ENCODE data around the gene GIGYF2. TPM values are rescaled to one million over a fixed set of nuclear protein-coding genes. Genes with fewer than 3 reads are reported as not detected.
A peak's percentile ranks its signal among the peaks of the same experiment; 100 is the strongest.

The GIGYF2 gene
- total and polyA plus RNA-seq, 4 experiments from 2014 or later: 6.7 to 89.6 (median 59.0) TPM

DNA sequence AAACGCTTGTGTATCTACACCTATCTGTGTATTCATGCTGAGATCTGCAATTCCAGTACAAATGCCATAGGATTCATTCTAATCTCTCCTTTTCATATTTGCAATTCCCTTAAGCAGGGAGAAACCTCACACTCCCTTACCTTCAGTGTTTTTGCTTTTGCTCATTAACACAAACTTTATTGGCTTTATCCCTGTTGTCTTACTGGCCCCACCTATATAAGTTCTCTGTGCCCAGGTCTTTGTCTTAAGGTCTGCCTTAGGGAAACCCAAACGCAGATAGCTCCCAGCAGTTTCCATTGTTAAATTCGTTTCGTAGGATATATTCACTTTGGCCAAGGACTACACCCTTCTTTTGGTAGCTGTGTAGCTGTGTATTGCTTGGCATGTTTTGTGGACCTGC lies 169.0 kb downstream of the GIGYF2 start:
- Mint-ChIP-seq H3K27me3 (no peaks in the 10 kb centered on the region), H3K9me3 (no peaks in the 10 kb centered on the region), H3K27ac (no peak overlapping the region), H3K4me3 (no peak overlapping the region), H3K36me3 (peaks cover 4 to 6% of the 10 kb centered on the region in 2 donors), H3K4me1 (peaks cover 0 to 3% (median 0%) of the 10 kb centered on the region in 4 donors)
- no peak for DNase-seq
- POLR2A ChIA-PET (ENCODE audit: partially characterized antibody): no interaction called here
- Histone ChIP-seq H3K27me3 (ENCODE audit: insufficient read depth, low read length) (no peaks in the 10 kb centered on the region), H3K9me3 (ENCODE audit: control insufficient read depth in 1 of 2, low read length in 2 of 2) (no peaks in the 10 kb centered on the region), H3K27ac (ENCODE audit: low read depth, low read length) (no peak overlapping the region), H3K36me3 (ENCODE audit: insufficient read depth, low read length) (no peaks in the 10 kb centered on the region), H3K4me3 (ENCODE audit: low read length in 2 of 2) (no peak overlapping the region), H3K4me1 (ENCODE audit: insufficient read depth, low read length) (no peaks in the 10 kb centered on the region)
- intact Hi-C loops (cut with micrococcal nuclease): no loop called here
- CTCF ChIA-PET (ENCODE audit: partially characterized antibody): no interaction called here

GRCh38 chr2:232869138-232870017 lies 172.2 kb downstream of the GIGYF2 start:
- no peaks in the 10 kb centered on the region for H3K9me3 ChIP-seq (ENCODE audit: control insufficient read depth in 1 of 2, low read length in 2 of 2)

DNA sequence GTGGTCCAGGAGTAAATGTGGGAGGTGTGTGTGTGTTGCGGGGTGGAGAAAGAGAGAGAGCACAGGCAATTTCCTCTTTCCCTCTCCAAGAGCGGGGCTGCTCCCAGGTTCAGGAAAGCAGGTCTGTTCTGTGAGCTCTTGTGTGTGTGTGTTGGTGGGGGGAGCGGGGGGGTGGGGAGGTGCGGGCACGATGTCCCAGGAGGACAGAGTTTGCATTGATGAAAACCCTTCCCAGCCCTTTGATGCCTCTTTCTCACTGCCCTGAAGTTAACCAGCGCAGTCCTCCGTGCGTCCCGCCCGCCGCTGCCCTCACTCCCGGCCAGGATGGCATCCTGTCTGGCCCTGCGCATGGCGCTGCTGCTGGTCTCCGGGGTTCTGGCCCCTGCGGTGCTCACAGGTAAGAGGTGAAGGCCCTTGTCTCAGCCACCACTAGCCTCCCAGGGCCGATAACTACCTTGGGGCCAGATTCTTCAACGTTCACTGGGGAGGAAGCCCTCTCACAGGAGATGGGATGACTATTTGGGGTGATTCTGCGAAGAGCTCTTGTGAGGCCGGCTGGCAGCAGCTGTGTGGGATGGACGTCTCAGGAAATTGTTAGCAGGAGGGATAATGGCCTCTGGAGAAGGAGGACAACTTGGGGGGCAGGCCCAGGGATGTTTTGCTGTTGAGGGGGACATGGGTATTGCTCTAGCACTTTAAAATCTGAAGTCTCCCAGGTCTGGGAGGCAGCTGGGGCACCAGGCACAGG lies 173.1 kb downstream of the GIGYF2 start, which contains the start of gene SNORC:
Gene SNORC (plus strand): TSS at position 247 of the 748 bp plus-strand sequence. CDS start 78 bp downstream, at position 325.
- CTCF ChIA-PET (ENCODE audit: partially characterized antibody): interaction anchor here (0.9 to 1.2 kb wide), 2 partner anchors 15 to 389 kb away, joined by 3 read pairs; no protein-coding TSS in a partner anchor
- no peak for DNase-seq
- H3K4me1 Mint-ChIP-seq: peaks cover 0 to 3% (median under 1%) of the 10 kb centered on the region in 4 donors
- no peak within 1 kb of the TSS for H3K4me3 Mint-ChIP-seq
- intact Hi-C loops (cut with micrococcal nuclease): no loop called here
- POLR2A ChIA-PET (ENCODE audit: partially characterized antibody): no interaction called here
- peak within 1 kb of the TSS in 1 of 7 donors; percentile 56 for H3K27ac Mint-ChIP-seq
- no peak within 1 kb of the TSS for H3K4me3 ChIP-seq (ENCODE audit: low read length in 2 of 2)
- no peak within 1 kb of the TSS for H3K27ac ChIP-seq (ENCODE audit: low read depth, low read length)
- no peaks in the 10 kb centered on the region for H3K9me3 ChIP-seq (ENCODE audit: control insufficient read depth in 1 of 2, low read length in 2 of 2)
- H3K27me3 ChIP-seq (ENCODE audit: insufficient read depth, low read length): no peaks in the 10 kb centered on the region
- H3K36me3 ChIP-seq (ENCODE audit: insufficient read depth, low read length): no peaks in the 10 kb centered on the region
- no peaks in the 10 kb centered on the region for H3K4me1 ChIP-seq (ENCODE audit: insufficient read depth, low read length)
- H3K27me3 Mint-ChIP-seq: peaks cover 6 to 8% of the 10 kb centered on the region in 2 donors
- no peaks in the 10 kb centered on the region for H3K9me3 Mint-ChIP-seq
- peaks cover 0 to 3% of the 10 kb centered on the region in 2 donors for H3K36me3 Mint-ChIP-seq

More at GRCh38 chr2:232869138-232870017, 172.2 kb downstream of the GIGYF2 start:
- no peak for DNase-seq
- Mint-ChIP-seq H3K4me3 (no peak overlapping the region), H3K27me3 (peaks cover 0 to 3% of the 10 kb centered on the region in 2 donors), H3K27ac (no peak overlapping the region), H3K36me3 (peaks cover 0 to 3% of the 10 kb centered on the region in 2 donors), H3K4me1 (no peaks in the 10 kb centered on the region), H3K9me3 (no peaks in the 10 kb centered on the region)
- no peaks in the 10 kb centered on the region for H3K27me3 ChIP-seq (ENCODE audit: insufficient read depth, low read length)
- H3K4me3 ChIP-seq (ENCODE audit: low read length in 2 of 2): no peak overlapping the region
- intact Hi-C loops (cut with micrococcal nuclease): no loop called here
- no peak overlapping the region for H3K27ac ChIP-seq (ENCODE audit: low read depth, low read length)
- ChIA-PET CTCF (ENCODE audit: partially characterized antibody) (no interaction called here), POLR2A (ENCODE audit: partially characterized antibody) (no interaction called here)
- no peaks in the 10 kb centered on the region for H3K4me1 ChIP-seq (ENCODE audit: insufficient read depth, low read length)
- H3K36me3 ChIP-seq (ENCODE audit: insufficient read depth, low read length): no peaks in the 10 kb centered on the region

DNA sequence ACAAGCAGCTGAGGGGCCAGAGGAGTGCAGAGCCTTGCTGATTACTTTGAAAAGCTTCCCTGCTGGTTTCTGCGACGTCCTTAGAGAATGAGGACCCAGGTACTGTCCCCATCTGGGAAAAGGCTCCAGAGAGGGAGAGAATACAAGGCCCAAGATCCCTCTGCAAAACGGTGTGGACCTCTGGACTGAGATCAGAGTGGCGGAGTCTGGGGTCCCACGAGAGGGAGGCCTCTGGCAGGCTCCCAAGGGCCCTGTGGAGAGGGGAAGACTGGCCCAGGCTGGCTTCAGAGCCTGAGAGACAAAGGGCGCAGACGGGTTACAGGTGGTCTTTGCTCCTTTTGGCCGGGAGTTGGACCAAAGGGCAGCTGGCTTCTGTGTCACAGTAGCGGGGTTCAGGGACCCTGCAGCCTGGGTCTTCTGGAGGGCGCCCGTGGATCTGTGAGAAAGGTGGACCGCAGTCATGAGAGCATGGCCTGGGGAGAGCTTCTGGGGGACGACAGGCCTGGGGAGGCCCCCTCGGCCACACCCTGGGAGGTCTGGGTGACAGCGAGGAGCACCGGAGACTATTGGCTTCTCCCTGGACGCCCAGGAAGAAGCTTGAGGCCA lies 173.7 kb downstream of the GIGYF2 start:
- H3K36me3 Mint-ChIP-seq: peaks cover 0 to 3% of the 10 kb centered on the region in 2 donors
- POLR2A ChIA-PET (ENCODE audit: partially characterized antibody): no interaction called here
- no peaks in the 10 kb centered on the region for H3K9me3 Mint-ChIP-seq
- intact Hi-C loops (cut with micrococcal nuclease): no loop called here
- no peaks in the 10 kb centered on the region for H3K9me3 ChIP-seq (ENCODE audit: control insufficient read depth in 1 of 2, low read length in 2 of 2)
- no peaks in the 10 kb centered on the region for H3K36me3 ChIP-seq (ENCODE audit: insufficient read depth, low read length)
- no peak overlapping the region for H3K4me3 Mint-ChIP-seq
- H3K27ac ChIP-seq (ENCODE audit: low read depth, low read length): no peak overlapping the region
- DNase-seq: no peak
- no peak overlapping the region for H3K4me3 ChIP-seq (ENCODE audit: low read length in 2 of 2)
- CTCF ChIA-PET (ENCODE audit: partially characterized antibody): interaction anchor here (0.9 to 1.2 kb wide), 2 partner anchors 16 to 388 kb away, joined by 3 read pairs; no protein-coding TSS in a partner anchor
- peaks cover 11 to 13% of the 10 kb centered on the region in 2 donors for H3K27me3 Mint-ChIP-seq
- H3K27ac Mint-ChIP-seq: peak overlapping the region in 1 of 7 donors; percentile 56
- H3K4me1 ChIP-seq (ENCODE audit: insufficient read depth, low read length): peaks cover 6% of the 10 kb centered on the region
- peaks cover 4% of the 10 kb centered on the region for H3K27me3 ChIP-seq (ENCODE audit: insufficient read depth, low read length)
- peaks cover 2 to 9% (median 6%) of the 10 kb centered on the region in 4 donors for H3K4me1 Mint-ChIP-seq

GRCh38 chr2:232871418-232871834 lies 174.3 kb downstream of the GIGYF2 start:
- Mint-ChIP-seq H3K9me3 (no peaks in the 10 kb centered on the region), H3K4me1 (peaks cover 2 to 9% (median 6%) of the 10 kb centered on the region in 4 donors), H3K27me3 (peaks cover 11 to 13% of the 10 kb centered on the region in 2 donors), H3K4me3 (no peak overlapping the region), H3K36me3 (peaks cover 0 to 3% of the 10 kb centered on the region in 2 donors), H3K27ac (no peak overlapping the region)
- Histone ChIP-seq H3K27me3 (ENCODE audit: insufficient read depth, low read length) (peaks cover 4% of the 10 kb centered on the region), H3K4me3 (ENCODE audit: low read length in 2 of 2) (no peak overlapping the region), H3K9me3 (ENCODE audit: control insufficient read depth in 1 of 2, low read length in 2 of 2) (no peaks in the 10 kb centered on the region), H3K4me1 (ENCODE audit: insufficient read depth, low read length) (peaks cover 7% of the 10 kb centered on the region), H3K27ac (ENCODE audit: low read depth, low read length) (no peak overlapping the region), H3K36me3 (ENCODE audit: insufficient read depth, low read length) (no peaks in the 10 kb centered on the region)
- ChIA-PET POLR2A (ENCODE audit: partially characterized antibody) (no interaction called here), CTCF (ENCODE audit: partially characterized antibody) (interaction anchor here (0.9 to 1.2 kb wide), 2 partner anchors 17 to 388 kb away, joined by 3 read pairs; no protein-coding TSS in a partner anchor)
- intact Hi-C loops (cut with micrococcal nuclease): no loop called here
- no peak for DNase-seq

- no peak overlapping the region for H3K27ac ChIP-seq (ENCODE audit: low read depth, low read length)
- H3K36me3 ChIP-seq (ENCODE audit: insufficient read depth, low read length): no peaks in the 10 kb centered on the region
- H3K27me3 ChIP-seq (ENCODE audit: insufficient read depth, low read length): peaks cover 4% of the 10 kb centered on the region
- ChIA-PET POLR2A (ENCODE audit: partially characterized antibody) (no interaction called here), CTCF (ENCODE audit: partially characterized antibody) (interaction anchor here (1.2 kb wide), 1 partner anchor 17 kb away, joined by 3 read pairs; no protein-coding TSS in a partner anchor)
- peak overlapping the region in 1 of 7 donors; percentile 43 for H3K27ac Mint-ChIP-seq
- H3K4me3 Mint-ChIP-seq: no peak overlapping the region
- DNase-seq: no peak
- no peaks in the 10 kb centered on the region for H3K9me3 Mint-ChIP-seq
- intact Hi-C loops (cut with micrococcal nuclease): no loop called here
- H3K4me1 ChIP-seq (ENCODE audit: insufficient read depth, low read length): peaks cover 7% of the 10 kb centered on the region
- no peaks in the 10 kb centered on the region for H3K9me3 ChIP-seq (ENCODE audit: control insufficient read depth in 1 of 2, low read length in 2 of 2)
- peaks cover 11 to 13% of the 10 kb centered on the region in 2 donors for H3K27me3 Mint-ChIP-seq
- H3K4me3 ChIP-seq (ENCODE audit: low read length in 2 of 2): no peak overlapping the region
- peaks cover 2 to 9% (median 6%) of the 10 kb centered on the region in 4 donors for H3K4me1 Mint-ChIP-seq
- peaks cover 0 to 3% of the 10 kb centered on the region in 2 donors for H3K36me3 Mint-ChIP-seq
Measured at GRCh38 chr2:232871835-232872736, 175.0 kb downstream of the GIGYF2 start.
